Astrocyte (in vitro differentiated cells and primary cell): ENCODE results near the gene TBX4. TPM values are rescaled to one million over a fixed set of nuclear protein-coding genes. Genes with fewer than 3 reads are reported as not detected.

Experiments
- DNase-seq: peaks from one replicate; pipeline ENCODE4 v3.0.0-alpha.2; 2010; ENCODE audit warnings: low read depth
- FAIRE-seq: peaks from 2 replicates; lab custom pipeline; 2011; peaks lifted over from hg19 to GRCh38; lab: Jason Lieb, UNC
- H2AFZ ChIP-seq: 2 replicates; pipeline ENCODE4 v1.6.0; 2012; ENCODE audit warnings: low read depth, low read length, inconsistent platforms
- H3K27ac ChIP-seq: 2 replicates; pipeline ENCODE4 v1.5.1; 2011; ENCODE audit warnings: low read depth, low read length, inconsistent platforms
- H3K27me3 ChIP-seq: 2 replicates; pipeline ENCODE4 v1.6.0; 2011; ENCODE audit warnings: low read length, inconsistent platforms; ENCODE audit not compliant: insufficient read depth
- H3K36me3 ChIP-seq: 2 replicates; pipeline ENCODE4 v1.5.1; 2011; ENCODE audit warnings: low read length, inconsistent platforms; ENCODE audit not compliant: insufficient read depth
- H3K4me1 ChIP-seq: 2 replicates; pipeline ENCODE4 v1.5.1; 2011; ENCODE audit warnings: low read length, inconsistent platforms; ENCODE audit not compliant: insufficient read depth
- H3K4me2 ChIP-seq: 2 replicates; pipeline ENCODE4 v1.6.0; 2012; ENCODE audit warnings: low read length, inconsistent platforms
- H3K4me3 ChIP-seq: 2 replicates; pipeline ENCODE4 v1.5.1; 2011; ENCODE audit warnings: low read depth, mild to moderate bottlenecking, low read length, inconsistent platforms; ENCODE audit not compliant: insufficient read depth
- H3K79me2 ChIP-seq: 2 replicates; pipeline ENCODE4 v1.6.0; 2012; ENCODE audit warnings: mild to moderate bottlenecking, low read length, inconsistent platforms; ENCODE audit not compliant: insufficient read depth
- H3K9ac ChIP-seq: 2 replicates; pipeline ENCODE4 v1.6.0; 2012; ENCODE audit warnings: mild to moderate bottlenecking, low read length, inconsistent platforms
- H3K9me3 ChIP-seq: 2 replicates; pipeline ENCODE4 v1.5.1; 2012; ENCODE audit warnings: low read depth, mild to moderate bottlenecking, low read length, inconsistent platforms; ENCODE audit not compliant: insufficient read depth
- H4K20me1 ChIP-seq: 2 replicates; pipeline ENCODE4 v1.6.0; 2012; ENCODE audit warnings: low read length, inconsistent platforms; ENCODE audit not compliant: insufficient read depth
- H3K27ac Mint-ChIP-seq: one replicate; pipeline ENCODE4 v1.8.0; 2021; ENCODE audit warnings: mild to moderate bottlenecking, mixed read lengths; ENCODE audit not compliant: unreplicated experiment
- H3K27me3 Mint-ChIP-seq: one replicate; pipeline ENCODE4 v1.8.0; 2021; ENCODE audit warnings: low read depth, mixed read lengths; ENCODE audit not compliant: unreplicated experiment
- H3K36me3 Mint-ChIP-seq: one replicate; pipeline ENCODE4 v1.8.0; 2021; ENCODE audit warnings: low read depth, mixed read lengths; ENCODE audit not compliant: unreplicated experiment
- H3K4me1 Mint-ChIP-seq: one replicate; pipeline ENCODE4 v1.8.0; 2021; ENCODE audit warnings: low read depth, mixed read lengths; ENCODE audit not compliant: unreplicated experiment
- H3K4me3 Mint-ChIP-seq: one replicate; pipeline ENCODE4 v1.8.0; 2021; ENCODE audit warnings: mild to moderate bottlenecking, moderate library complexity, mixed read lengths; ENCODE audit not compliant: unreplicated experiment
- H3K9me3 Mint-ChIP-seq: one replicate; pipeline ENCODE4 v1.8.0; 2021; ENCODE audit warnings: mild to moderate bottlenecking, mixed read lengths; ENCODE audit not compliant: unreplicated experiment
- EZH2 ChIP-seq: IDR thresholded peaks from 2 replicates; pipeline ENCODE4 v1.6.1; 2012; ENCODE audit warnings: mild to moderate bottlenecking, low read length, inconsistent platforms; ENCODE audit not compliant: insufficient read depth
- total RNA-seq: library from RNA; stranded (reverse); gene quantifications from 2 replicates; pipeline ENCODE4 v1.2.1, GENCODE V29; 2021
- TF ChIP-seq, protein P1 (sequence below): IDR thresholded peaks from 2 replicates; pipeline ENCODE4 v1.5.1; 2011; ENCODE audit warnings: low read depth, mild to moderate bottlenecking, inconsistent platforms, low read length, moderate library complexity; ENCODE audit not compliant: insufficient read depth

TBX4 gene
- total RNA-seq, 1 donor from 2014 or later = 0.14 TPM

DNA sequence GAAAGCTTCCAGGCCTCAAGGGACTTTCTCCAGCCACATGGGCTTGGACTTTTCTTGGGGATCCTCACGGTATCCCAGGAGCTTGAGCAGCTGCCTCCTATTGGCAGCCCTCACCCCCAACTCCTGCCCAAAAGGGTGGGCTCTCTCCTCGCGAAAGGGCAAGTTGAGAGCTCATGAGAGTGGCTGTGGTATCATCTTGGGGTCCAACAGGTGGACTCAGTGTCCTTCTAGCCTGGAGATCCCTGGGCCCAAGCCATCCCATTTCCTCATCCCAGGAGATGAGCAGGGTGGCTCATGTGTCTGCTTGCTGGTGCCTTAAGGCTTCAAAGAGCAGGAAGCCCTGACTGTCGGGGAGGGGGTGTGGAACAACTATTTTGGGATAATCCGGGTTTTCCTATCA is 17.7 kb downstream of the TBX4 start:
- Mint-ChIP-seq H3K27me3 (peaks cover 51% of the 10 kb centered on the region), H3K4me3 (peak overlapping the region; percentile 50), H3K27ac (no peak overlapping the region), H3K9me3 (peaks cover 4% of the 10 kb centered on the region), H3K4me1 (no peaks in the 10 kb centered on the region), H3K36me3 (no peaks in the 10 kb centered on the region)
- Histone ChIP-seq H3K27me3 (peaks cover 18% of the 10 kb centered on the region), H3K79me2 (no peaks in the 10 kb centered on the region), H3K4me3 (no peak overlapping the region), H3K36me3 (no peaks in the 10 kb centered on the region), H3K9me3 (no peaks in the 10 kb centered on the region), H4K20me1 (no peaks in the 10 kb centered on the region), H3K27ac (no peak overlapping the region), H3K4me1 (no peaks in the 10 kb centered on the region), H3K4me2 (no peak overlapping the region), H2AFZ (no peak overlapping the region), H3K9ac (no peak overlapping the region)
- no peak for TF ChIP-seq EZH2
- TF ChIP-seq, protein P1, sequence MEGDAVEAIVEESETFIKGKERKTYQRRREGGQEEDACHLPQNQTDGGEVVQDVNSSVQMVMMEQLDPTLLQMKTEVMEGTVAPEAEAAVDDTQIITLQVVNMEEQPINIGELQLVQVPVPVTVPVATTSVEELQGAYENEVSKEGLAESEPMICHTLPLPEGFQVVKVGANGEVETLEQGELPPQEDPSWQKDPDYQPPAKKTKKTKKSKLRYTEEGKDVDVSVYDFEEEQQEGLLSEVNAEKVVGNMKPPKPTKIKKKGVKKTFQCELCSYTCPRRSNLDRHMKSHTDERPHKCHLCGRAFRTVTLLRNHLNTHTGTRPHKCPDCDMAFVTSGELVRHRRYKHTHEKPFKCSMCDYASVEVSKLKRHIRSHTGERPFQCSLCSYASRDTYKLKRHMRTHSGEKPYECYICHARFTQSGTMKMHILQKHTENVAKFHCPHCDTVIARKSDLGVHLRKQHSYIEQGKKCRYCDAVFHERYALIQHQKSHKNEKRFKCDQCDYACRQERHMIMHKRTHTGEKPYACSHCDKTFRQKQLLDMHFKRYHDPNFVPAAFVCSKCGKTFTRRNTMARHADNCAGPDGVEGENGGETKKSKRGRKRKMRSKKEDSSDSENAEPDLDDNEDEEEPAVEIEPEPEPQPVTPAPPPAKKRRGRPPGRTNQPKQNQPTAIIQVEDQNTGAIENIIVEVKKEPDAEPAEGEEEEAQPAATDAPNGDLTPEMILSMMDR = no peak
- DNase-seq (no peak), FAIRE-seq (no peak)

DNA sequence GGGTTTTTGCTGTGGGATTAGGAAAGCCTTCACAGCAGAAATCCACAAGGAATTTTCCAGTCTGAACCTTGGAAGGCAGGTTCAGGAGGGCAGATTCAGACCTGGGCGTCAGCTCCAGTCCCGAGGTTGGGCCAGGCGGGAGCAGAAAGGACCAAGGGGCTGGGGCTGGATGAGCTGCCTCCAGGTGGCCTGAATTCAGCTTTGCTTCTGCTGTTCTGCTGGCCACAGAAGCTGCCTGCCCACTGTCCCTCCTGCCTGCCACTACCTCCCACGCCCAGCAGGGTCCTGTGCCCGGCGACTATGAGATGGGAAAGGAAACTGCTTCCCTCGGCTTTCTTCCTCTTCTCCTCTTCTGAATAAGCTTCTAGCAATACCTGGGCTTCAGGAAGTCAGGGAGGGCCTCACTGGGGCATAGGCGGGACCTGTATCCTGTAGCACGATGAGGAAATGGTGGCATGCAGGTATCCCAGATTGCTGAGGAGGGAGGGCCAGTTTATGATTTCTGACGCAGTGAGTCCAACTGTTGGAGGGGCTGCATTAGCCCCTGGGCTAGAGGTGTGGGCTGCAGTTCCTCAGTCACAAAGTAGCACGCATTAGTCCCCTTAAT is 18.4 kb downstream of the TBX4 start:
- Mint-ChIP-seq H3K4me1 (peaks cover 4% of the 10 kb centered on the region), H3K36me3 (no peaks in the 10 kb centered on the region), H3K4me3 (no peak overlapping the region), H3K9me3 (peaks cover 8% of the 10 kb centered on the region), H3K27me3 (peaks cover 46% of the 10 kb centered on the region), H3K27ac (no peak overlapping the region)
- Histone ChIP-seq H3K79me2 (no peaks in the 10 kb centered on the region), H4K20me1 (no peaks in the 10 kb centered on the region), H3K4me2 (no peak overlapping the region), H3K9ac (no peak overlapping the region), H3K27ac (no peak overlapping the region), H3K4me1 (no peaks in the 10 kb centered on the region), H3K27me3 (peaks cover 13% of the 10 kb centered on the region), H3K9me3 (no peaks in the 10 kb centered on the region), H2AFZ (no peak overlapping the region), H3K36me3 (no peaks in the 10 kb centered on the region), H3K4me3 (no peak overlapping the region)
- no peak for FAIRE-seq
- TF ChIP-seq, protein P1 = no peak
- TF ChIP-seq EZH2 = no peak
- DNase-seq = no peak

DNA sequence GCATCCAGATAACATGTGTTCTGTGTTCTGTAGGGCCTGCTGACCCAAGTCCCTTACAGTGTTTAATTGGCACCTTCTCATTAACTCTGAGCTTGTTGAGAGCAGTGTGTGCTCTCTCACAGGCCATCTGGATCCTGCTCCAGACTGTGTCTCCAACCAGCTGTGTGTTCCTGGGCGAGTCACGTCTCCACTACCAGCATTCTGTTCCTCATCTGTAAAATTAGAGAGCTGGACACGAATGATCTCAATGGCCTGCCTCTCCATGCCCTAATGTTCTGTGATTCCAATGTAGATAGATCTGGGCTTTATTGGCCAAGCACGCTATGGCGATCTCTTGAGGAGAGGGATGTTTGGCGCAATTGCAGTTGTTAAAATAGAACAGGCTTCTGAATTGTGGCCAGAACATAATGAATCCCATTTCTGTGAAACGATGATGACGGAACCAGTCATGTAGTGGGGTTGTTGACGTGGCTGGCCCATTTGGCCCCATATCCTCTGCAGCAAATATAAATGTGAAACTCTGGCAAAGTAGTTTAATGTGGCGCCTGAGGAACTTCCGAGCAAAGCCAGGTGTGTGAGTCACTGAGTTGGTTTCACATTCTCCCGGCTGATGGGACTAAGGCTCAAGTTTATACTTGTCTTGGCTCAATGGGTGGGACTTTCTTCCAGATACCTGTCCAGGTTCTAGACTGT is 22.2 kb downstream of the TBX4 start:
- no peak for TF ChIP-seq EZH2
- TF ChIP-seq, protein P1 = no peak
- no peaks in the 10 kb centered on the region for H3K36me3 ChIP-seq
- FAIRE-seq = no peak

More for the DNA sequence above, 22.2 kb downstream of the TBX4 start:
- no peak overlapping the region for H2AFZ ChIP-seq
- Mint-ChIP-seq H3K27ac (no peak overlapping the region), H3K27me3 (peaks cover 44% of the 10 kb centered on the region), H3K36me3 (peaks cover 1% of the 10 kb centered on the region), H3K9me3 (peaks cover 11% of the 10 kb centered on the region), H3K4me3 (no peak overlapping the region), H3K4me1 (peaks cover 9% of the 10 kb centered on the region)
- H3K4me2 ChIP-seq = no peak overlapping the region
- H3K27ac ChIP-seq = no peak overlapping the region
- no peak overlapping the region for H3K4me3 ChIP-seq
- H3K4me1 ChIP-seq = no peaks in the 10 kb centered on the region
- H3K9me3 ChIP-seq = no peaks in the 10 kb centered on the region
- peak; percentile 22 for DNase-seq
- H3K9ac ChIP-seq = no peak overlapping the region
- H4K20me1 ChIP-seq = no peaks in the 10 kb centered on the region
- H3K79me2 ChIP-seq = no peaks in the 10 kb centered on the region
- H3K27me3 ChIP-seq = peaks cover 5% of the 10 kb centered on the region
